Neural crest cell (in vitro differentiated cells): ENCODE results near the gene STPG1. TPM values are rescaled to one million over a fixed set of nuclear protein-coding genes. Genes with fewer than 3 reads are reported as not detected.

ENCODE experiments used
- DNase-seq: peaks from one replicate; pipeline ENCODE4 v3.0.0; 2021; ENCODE audit warnings: low read depth, mixed read lengths, low spot score
- H3K27ac Mint-ChIP-seq: one replicate; pipeline ENCODE4 v1.8.0; 2021; ENCODE audit warnings: mild to moderate bottlenecking, mixed read lengths; ENCODE audit not compliant: unreplicated experiment
- H3K27me3 Mint-ChIP-seq: 2 replicates; pipeline ENCODE4 v1.8.0; 2021; ENCODE audit warnings: low read depth, mild to moderate bottlenecking, mixed read lengths
- H3K36me3 Mint-ChIP-seq: 2 replicates; pipeline ENCODE4 v1.8.0; 2021; ENCODE audit warnings: low read depth, mild to moderate bottlenecking, mixed read lengths
- H3K4me1 Mint-ChIP-seq: 2 replicates; pipeline ENCODE4 v1.8.0; 2021; ENCODE audit warnings: mixed read lengths
- H3K4me3 Mint-ChIP-seq: one replicate; pipeline ENCODE4 v1.8.0; 2021; ENCODE audit warnings: mild to moderate bottlenecking, mixed read lengths
- H3K9me3 Mint-ChIP-seq: 2 replicates; pipeline ENCODE4 v1.8.0; 2021; ENCODE audit warnings: mixed read lengths
- CTCF ChIP-seq: fragments of 200-600 bp; sonication (generic); conservative IDR thresholded peaks from 2 replicates; pipeline ENCODE4 v1.5.0; 2021; ENCODE audit warnings: antibody characterized with exemption, mild to moderate bottlenecking
- total RNA-seq: library from RNA; stranded (reverse); gene quantifications from 2 replicates; pipeline ENCODE4 v1.2.1, GENCODE V29; 2021

STPG1 gene
- total RNA-seq, 1 donor from 2014 or later: 7.7 TPM

DNA sequence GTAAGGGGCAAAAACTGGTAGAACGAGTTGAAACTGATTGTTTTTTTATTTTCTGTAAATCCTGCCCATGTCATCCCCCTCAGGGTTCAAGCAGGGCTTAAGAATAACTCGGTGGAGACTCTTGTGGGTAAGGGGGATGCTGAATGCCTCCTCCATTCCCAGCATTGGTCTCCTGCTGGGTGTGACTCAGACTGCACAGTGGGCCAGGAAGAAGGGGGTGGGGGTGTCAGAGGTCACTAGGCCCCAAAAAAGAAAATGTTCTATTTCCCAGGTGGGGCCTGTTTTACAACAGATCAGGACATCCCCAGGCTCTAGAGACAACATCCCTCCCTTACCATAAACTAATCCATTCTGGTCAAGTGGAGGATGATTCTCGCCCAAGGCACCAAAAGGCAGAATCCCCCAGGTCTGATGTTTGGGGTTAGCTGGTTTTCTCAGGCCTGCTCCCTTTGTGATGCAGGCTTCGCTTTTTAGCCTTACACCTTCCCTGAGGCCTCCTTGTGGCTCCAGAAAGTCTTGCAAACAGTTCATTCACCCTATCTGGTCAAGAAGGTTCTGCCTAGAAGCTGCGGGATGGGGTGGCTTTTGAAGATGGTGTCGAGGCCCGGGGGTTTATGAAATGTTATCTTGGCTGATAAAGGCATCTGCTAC is 105.1 kb downstream of the STPG1 start:
- Mint-ChIP-seq H3K4me3 (no peak overlapping the region), H3K4me1 (no peaks in the 10 kb centered on the region), H3K9me3 (no peaks in the 10 kb centered on the region), H3K36me3 (no peaks in the 10 kb centered on the region), H3K27me3 (peaks cover 12% of the 10 kb centered on the region), H3K27ac (no peak overlapping the region)
- TF ChIP-seq CTCF: peak; percentile 37
- no peak for DNase-seq

Other genes with a start within 250 kb of the STPG1 start
- gene IFNLR1, start 226.5 kb downstream of the STPG1 start, total RNA-seq: 0.11 and 0.21 TPM in 2 replicates
- 0.12 TPM in 1 of 2 replicates, not detected in the other for gene GRHL3, start 94.4 kb downstream of the STPG1 start, total RNA-seq
- gene NIPAL3, start 2.0 kb upstream of the STPG1 start, total RNA-seq: 2.4 and 3.0 TPM in 2 replicates
- gene RCAN3, start 89.1 kb upstream of the STPG1 start, total RNA-seq: 2.2 and 2.4 TPM in 2 replicates
- not detected in 2 replicates for gene NCMAP, start 142.3 kb upstream of the STPG1 start, total RNA-seq
- gene SRRM1, start 229.5 kb upstream of the STPG1 start, total RNA-seq: 217 and 229 TPM in 2 replicates